HEK293T (cell line): Measurements from ENCODE around the gene RIMOC1.

Experiments
- ARNT ChIP-seq: fragments of 450-650 bp; IDR thresholded peaks from 2 replicates; pipeline ENCODE4 v1.6.1; 2017; ENCODE audit warnings: mild to moderate bottlenecking
- BHLHE40 ChIP-seq: fragments of 450-650 bp; IDR thresholded peaks from 2 replicates; pipeline ENCODE4 v1.6.1; 2016; ENCODE audit warnings: mild to moderate bottlenecking, moderate library complexity, borderline replicate concordance
- CTBP1 ChIP-seq: fragments of 450-650 bp; IDR thresholded peaks from 2 replicates; pipeline ENCODE4 v1.6.1; 2016; ENCODE audit warnings: borderline replicate concordance
- ELF4 ChIP-seq: fragments of 450-650 bp; IDR thresholded peaks from 2 replicates; pipeline ENCODE4 v1.6.1; 2017; ENCODE audit warnings: antibody characterized with exemption
- FOXA1 ChIP-seq: fragments of 450-650 bp; IDR thresholded peaks from 2 replicates; pipeline ENCODE4 v1.6.1; 2016; ENCODE audit warnings: mild to moderate bottlenecking
- FOXM1 ChIP-seq: fragments of 450-650 bp; IDR thresholded peaks from 2 replicates; pipeline ENCODE4 v1.6.1; 2017; ENCODE audit warnings: mild to moderate bottlenecking, borderline replicate concordance
- L3MBTL2 ChIP-seq: fragments of 450-650 bp; conservative IDR thresholded peaks from 2 replicates; pipeline ENCODE4 v1.6.1; 2016; ENCODE audit warnings: mild to moderate bottlenecking
- LEF1 ChIP-seq: fragments of 450-650 bp; IDR thresholded peaks from 2 replicates; pipeline ENCODE4 v1.6.1; 2017; ENCODE audit warnings: mild to moderate bottlenecking, borderline replicate concordance
- PKNOX1 ChIP-seq: fragments of 450-650 bp; IDR thresholded peaks from 2 replicates; pipeline ENCODE4 v1.6.1; 2016
- SP1 ChIP-seq: fragments of 450-650 bp; IDR thresholded peaks from 2 replicates; pipeline ENCODE4 v1.6.1; 2017
- SUZ12 ChIP-seq: fragments of 450-650 bp; IDR thresholded peaks from 2 replicates; pipeline ENCODE4 v1.6.1; 2016; ENCODE audit warnings: mild to moderate bottlenecking
- TARDBP ChIP-seq: fragments of 450-650 bp; IDR thresholded peaks from 2 replicates; pipeline ENCODE4 v1.6.1; 2016
- ZNF384 ChIP-seq: fragments of 450-650 bp; IDR thresholded peaks from 2 replicates; pipeline ENCODE4 v1.6.1; 2016

GRCh38 chr5:41876678-41877077 lies 27.5 kb upstream of the RIMOC1 start:
- no peak for TF ChIP-seq FOXA1
- no peak for TF ChIP-seq ARNT
- TF ChIP-seq BHLHE40, result no peak
- no peak for TF ChIP-seq TARDBP
- no peak for TF ChIP-seq ZNF384
- no peak for TF ChIP-seq CTBP1
- no peak for TF ChIP-seq SUZ12
- no peak for TF ChIP-seq ELF4
- TF ChIP-seq LEF1, result no peak
- no peak for TF ChIP-seq L3MBTL2
- TF ChIP-seq PKNOX1, result no peak
- TF ChIP-seq SP1, result no peak
- TF ChIP-seq FOXM1, result no peak
